GM23248 (cell line): ENCODE results near the gene RAD51B. TPM values are rescaled to one million over a fixed set of nuclear protein-coding genes. Genes with fewer than 3 reads are reported as not detected.

ENCODE experiments used
- DNase-seq: peaks from one replicate; pipeline ENCODE4 v3.0.0-alpha.2; 2015
- H2AFZ ChIP-seq: fragments of 200-600 bp; sonication (generic); 2 replicates; pipeline ENCODE4 v1.6.1; 2016; ENCODE audit warnings: antibody characterized with exemption
- H3F3A ChIP-seq: fragments of 200-600 bp; sonication (generic); 2 replicates; pipeline ENCODE4 v1.6.1; 2016; ENCODE audit warnings: mild to moderate bottlenecking, antibody characterized with exemption, mixed run types; ENCODE audit not compliant: insufficient read depth
- H3K27ac ChIP-seq: fragments of 200-600 bp; sonication (generic); 2 replicates; pipeline ENCODE4 v1.5.1; 2016; ENCODE audit warnings: mild to moderate bottlenecking
- H3K27me3 ChIP-seq: fragments of 200-600 bp; sonication (generic); replicated peaks from 2 replicates; pipeline ENCODE4 v1.6.1; 2016; ENCODE audit warnings: mild to moderate bottlenecking; ENCODE audit not compliant: insufficient read depth
- H3K36me3 ChIP-seq: fragments of 200-600 bp; sonication (generic); 2 replicates; pipeline ENCODE4 v1.6.1; 2016; ENCODE audit warnings: low read depth, mild to moderate bottlenecking
- H3K4me1 ChIP-seq: fragments of 200-600 bp; sonication (generic); 2 replicates; pipeline ENCODE4 v1.6.1; 2016; ENCODE audit warnings: mild to moderate bottlenecking; ENCODE audit not compliant: insufficient read depth
- H3K4me2 ChIP-seq: fragments of 200-600 bp; sonication (generic); one replicate; pipeline ENCODE4 v1.6.1; 2016; ENCODE audit warnings: mild to moderate bottlenecking; ENCODE audit not compliant: unreplicated experiment
- H3K4me3 ChIP-seq: fragments of 200-600 bp; sonication (generic); 2 replicates; pipeline ENCODE4 v1.5.1; 2016; ENCODE audit warnings: mild to moderate bottlenecking
- H3K79me2 ChIP-seq: fragments of 200-600 bp; sonication (generic); 2 replicates; pipeline ENCODE4 v1.6.1; 2016; ENCODE audit warnings: mild to moderate bottlenecking; ENCODE audit not compliant: insufficient read depth
- H3K9ac ChIP-seq: fragments of 200-600 bp; sonication (generic); 2 replicates; pipeline ENCODE4 v1.6.1; 2016; ENCODE audit warnings: mild to moderate bottlenecking
- H3K9me2 ChIP-seq: fragments of 200-600 bp; sonication (generic); 2 replicates; pipeline ENCODE4 v1.6.1; 2016; ENCODE audit warnings: mixed run types, mild to moderate bottlenecking, moderate library complexity; ENCODE audit not compliant: insufficient read depth
- H3K9me3 ChIP-seq: fragments of 200-600 bp; sonication (generic); one replicate; pipeline ENCODE4 v1.6.1; 2017; ENCODE audit warnings: low read depth
- H4K20me1 ChIP-seq: fragments of 200-600 bp; sonication (generic); 2 replicates; pipeline ENCODE4 v1.6.0; 2016; ENCODE audit not compliant: insufficient read depth
- EZH2 ChIP-seq: fragments of 200-600 bp; sonication (generic); IDR thresholded peaks from 2 replicates; pipeline ENCODE4 v1.6.1; 2018; ENCODE audit warnings: antibody characterized with exemption, mild to moderate bottlenecking; ENCODE audit not compliant: insufficient read depth, poor library complexity, severe bottlenecking
- EZH2phosphoT487 ChIP-seq: fragments of 200-600 bp; sonication (generic); IDR thresholded peaks from 2 replicates; pipeline ENCODE4 v1.6.1; 2018; ENCODE audit warnings: antibody characterized with exemption, moderate library complexity, mild to moderate bottlenecking, low read depth; ENCODE audit not compliant: insufficient read depth
- WGBS, 2 experiments: methylation state at CpG; one replicate each; pipeline ENCODE4 v1.1.6; 2015 to 2017; ENCODE audit warnings: low lambda C conversion rate in 2 of 2, low coverage in 1 of 2; ENCODE audit errors: missing lambda C conversion rate in 2 of 2; 5-methylcytosine and 5-hydroxymethylcytosine counted together
- in situ Hi-C: fragments of 300-500 bp; cut with MboI; formaldehyde crosslinking; loops from 2 replicates; pipeline ENCODE4 v1.15.0; 2020
- polyA plus RNA-seq: library from polyadenylated mRNA; unstranded; fragments of >200 nt; fragmentation: Nextera tagmentation; extraction: Ambion mirVana; gene quantifications from 2 replicates; pipeline ENCODE4 v1.2.1, GENCODE V29; 2016
- total RNA-seq: library from RNA; depleted of rRNA; stranded (reverse); fragments of >200 nt; shearing (Covaris generic); gene quantifications from 2 replicates; pipeline ENCODE4 v1.2.3, GENCODE V29; 2014

The RAD51B gene
- total and polyA plus RNA-seq, 2 experiments from 2014 or later, result 4.0 to 8.8 TPM

GRCh38 chr14:67951529-67952135 is 132.1 kb downstream of the RAD51B start:
- in situ Hi-C loops, result no loop called here
- 7 to 18% methylated on average over 2 of the region's 2 CpGs for WGBS, 2 experiments
- Histone ChIP-seq H3K9me2 (no peaks in the 10 kb centered on the region), H3K9ac (0 out of 2 replicates have a peak overlapping the region, but pooled peaks have one; percentile 19), H3K36me3 (no peaks in the 10 kb centered on the region), H3K79me2 (no peaks in the 10 kb centered on the region), H3K4me2 (peak overlapping the region; percentile 29), H3K9me3 (no peaks in the 10 kb centered on the region), H4K20me1 (no peaks in the 10 kb centered on the region), H3K4me3 (no peak overlapping the region), H2AFZ (0 out of 2 replicates have a peak overlapping the region, but pooled peaks have one; percentile 48), H3F3A (peaks cover 26% of the 10 kb centered on the region), H3K4me1 (peaks cover 20% of the 10 kb centered on the region), H3K27me3 (no peaks in the 10 kb centered on the region), H3K27ac (peak overlapping the region; percentile 56)
- DNase-seq, result peak; percentile 73
- no peak for TF ChIP-seq EZH2phosphoT487
- no peak for TF ChIP-seq EZH2

DNA sequence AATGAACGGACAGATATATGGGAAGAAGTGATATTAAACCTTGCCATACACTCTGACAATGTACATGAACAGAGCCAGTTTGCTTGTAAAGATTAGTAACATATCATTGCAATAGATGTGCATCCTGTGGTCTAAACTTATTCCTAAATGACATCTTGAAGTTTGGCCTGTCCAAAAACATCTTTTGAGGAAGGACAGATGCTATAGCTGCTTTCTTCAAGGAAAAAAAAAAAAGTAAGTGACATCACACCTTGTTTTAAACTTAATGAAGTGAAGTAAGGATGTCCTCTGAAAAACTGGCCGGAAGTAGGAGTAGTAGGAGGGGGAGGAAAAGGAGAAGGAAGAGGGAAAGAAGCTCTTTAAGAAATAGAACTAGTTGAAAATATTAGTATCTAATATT is 132.8 kb downstream of the RAD51B start:
- TF ChIP-seq EZH2, result no peak
- no peak for TF ChIP-seq EZH2phosphoT487
- Histone ChIP-seq H3K36me3 (no peaks in the 10 kb centered on the region), H3K9me2 (no peaks in the 10 kb centered on the region), H3K79me2 (no peaks in the 10 kb centered on the region), H3K9ac (peak overlapping the region; percentile 19; the same call in 1 of the 2 replicates), H3K27ac (peak overlapping the region; percentile 56), H2AFZ (peak overlapping the region; percentile 48; the same call in 1 of the 2 replicates), H3K9me3 (no peaks in the 10 kb centered on the region), H3K4me1 (peaks cover 20% of the 10 kb centered on the region), H4K20me1 (no peaks in the 10 kb centered on the region), H3K27me3 (no peaks in the 10 kb centered on the region), H3K4me3 (no peak overlapping the region), H3K4me2 (peak overlapping the region; percentile 29), H3F3A (peaks cover 26% of the 10 kb centered on the region)
- DNase-seq, result peak; percentile 31
- in situ Hi-C loops, result no loop called here
- WGBS, 2 experiments, result 30 to 33% methylated on average over 2 of the region's 2 CpGs

DNA sequence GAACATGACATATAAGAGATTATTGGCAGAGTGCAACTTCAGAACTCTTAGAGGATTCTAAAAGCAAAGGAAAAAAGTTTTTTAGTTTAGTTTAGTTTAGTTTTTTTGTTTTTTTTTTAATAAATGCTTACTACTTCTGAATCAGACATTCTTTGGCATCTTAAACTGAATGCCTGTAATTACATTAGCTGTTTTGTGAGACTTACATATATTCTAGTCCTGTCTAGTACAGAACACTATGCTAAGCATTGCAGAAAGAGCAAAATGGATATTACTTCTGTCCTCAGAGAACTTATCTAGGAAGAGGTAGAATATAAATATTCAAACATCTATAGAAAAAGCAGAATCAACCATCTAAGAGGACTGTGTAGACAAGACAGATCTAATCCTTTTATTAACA is 133.2 kb downstream of the RAD51B start:
- H3K36me3 ChIP-seq, result no peaks in the 10 kb centered on the region
- TF ChIP-seq EZH2 (no peak), EZH2phosphoT487 (no peak)
- H3K4me3 ChIP-seq, result no peak overlapping the region
- H3K27me3 ChIP-seq, result no peaks in the 10 kb centered on the region
- peak overlapping the region; percentile 16 for H3K4me2 ChIP-seq
- H3K27ac ChIP-seq, result peak overlapping the region; percentile 56
- H2AFZ ChIP-seq, result peak overlapping the region; percentile 48; the same call in 1 of the 2 replicates
- H3K9me2 ChIP-seq, result no peaks in the 10 kb centered on the region
- H3K79me2 ChIP-seq, result no peaks in the 10 kb centered on the region
- DNase-seq, result peak; percentile 38
- H3K9me3 ChIP-seq, result no peaks in the 10 kb centered on the region
- H3K4me1 ChIP-seq, result peaks cover 20% of the 10 kb centered on the region
- H3K9ac ChIP-seq, result peak overlapping the region; percentile 19; the same call in 1 of the 2 replicates
- H4K20me1 ChIP-seq, result no peaks in the 10 kb centered on the region
- in situ Hi-C loops, result no loop called here
- H3F3A ChIP-seq, result peaks cover 26% of the 10 kb centered on the region

DNA sequence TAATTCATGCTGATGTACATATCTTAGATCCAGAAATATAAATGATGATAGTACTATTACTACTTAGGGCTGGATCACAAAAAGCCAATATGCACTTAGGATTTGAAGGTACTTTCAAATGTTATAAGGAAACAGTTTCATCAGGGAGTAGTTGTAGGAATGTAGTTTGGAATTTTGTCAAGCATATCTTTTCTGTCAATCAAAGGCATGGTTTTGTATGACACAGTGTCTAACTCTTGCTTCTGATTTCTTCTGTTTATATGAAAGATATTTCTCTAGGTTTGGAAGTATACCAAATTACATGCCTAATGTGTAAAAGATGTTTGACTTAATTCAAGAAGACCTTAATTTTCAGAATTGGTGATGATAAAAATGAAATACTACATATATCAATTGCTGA is 135.7 kb downstream of the RAD51B start:
- Histone ChIP-seq H3F3A (peaks cover 26% of the 10 kb centered on the region), H3K4me3 (no peak overlapping the region), H3K27me3 (no peaks in the 10 kb centered on the region), H3K9me3 (no peaks in the 10 kb centered on the region), H3K9ac (no peak overlapping the region), H3K4me1 (peaks cover 20% of the 10 kb centered on the region), H3K9me2 (no peaks in the 10 kb centered on the region), H3K27ac (no peak overlapping the region), H2AFZ (no peak overlapping the region), H3K4me2 (no peak overlapping the region), H3K36me3 (no peaks in the 10 kb centered on the region), H3K79me2 (no peaks in the 10 kb centered on the region), H4K20me1 (no peaks in the 10 kb centered on the region)
- TF ChIP-seq EZH2, result no peak
- no peak for TF ChIP-seq EZH2phosphoT487
- in situ Hi-C loops, result no loop called here
- DNase-seq, result no peak
